CD4-positive, CD25-positive, alpha-beta regulatory T cell (primary cell): ENCODE data around the gene CNN2. TPM values are rescaled to one million over a fixed set of nuclear protein-coding genes. Genes with fewer than 3 reads are reported as not detected.

Source experiments
- ATAC-seq, 2 donors: fragments of 150-1000 bp; cut with Tn5 transposase; one replicate each; pipeline ENCODE4 v1.10.0; 2021; ENCODE audit warnings: low read depth in 2 of 2, moderate number of reproducible peaks in 2 of 2, moderate library complexity in 1 of 2
- DNase-seq, 3 donors: peaks; one replicate each; pipeline versions ENCODE4 v3.0.0 to v3.0.0-alpha.2; 2012 to 2022; ENCODE audit warnings: mixed read lengths in 1 of 3
- H3K27ac ChIP-seq: one replicate; pipeline ENCODE4 v1.7.0; 2013; ENCODE audit warnings: mild to moderate bottlenecking, low read length; ENCODE audit not compliant: insufficient read depth, poor library complexity, severe bottlenecking
- H3K27me3 ChIP-seq: one replicate; pipeline ENCODE4 v1.7.0; 2013; ENCODE audit warnings: low read length; ENCODE audit not compliant: control insufficient read depth, insufficient read depth
- H3K36me3 ChIP-seq: one replicate; pipeline ENCODE4 v1.7.0; 2013; ENCODE audit warnings: mild to moderate bottlenecking, low read length, moderate library complexity; ENCODE audit not compliant: control insufficient read depth, insufficient read depth
- H3K4me1 ChIP-seq: 2 replicates; pipeline ENCODE4 v1.7.0; 2013; ENCODE audit warnings: mild to moderate bottlenecking, low read length; ENCODE audit not compliant: insufficient read depth, control insufficient read depth, poor library complexity, severe bottlenecking
- H3K4me3 ChIP-seq: one replicate; pipeline ENCODE4 v1.7.0; 2013; ENCODE audit warnings: low read depth, mild to moderate bottlenecking, low read length, moderate library complexity
- H3K9me3 ChIP-seq, 2 experiments: 1 replicate in 1 of 2; 2 replicates in 1 of 2; pipeline ENCODE4 v1.7.0; 2013; ENCODE audit warnings: low read length in 2 of 2, mild to moderate bottlenecking in 1 of 2, moderate library complexity in 1 of 2; ENCODE audit not compliant: control insufficient read depth in 2 of 2
- H3K27ac Mint-ChIP-seq, 3 donors: one replicate each; pipeline ENCODE4 v1.8.0; 2020 to 2022; ENCODE audit warnings: mild to moderate bottlenecking in 3 of 3, mixed read lengths in 3 of 3, moderate library complexity in 2 of 3
- H3K27me3 Mint-ChIP-seq: one replicate; pipeline ENCODE4 v1.8.0; 2022; ENCODE audit warnings: mild to moderate bottlenecking, mixed read lengths
- H3K36me3 Mint-ChIP-seq: one replicate; pipeline ENCODE4 v1.8.0; 2020; ENCODE audit warnings: mixed read lengths
- H3K4me1 Mint-ChIP-seq, 4 donors: one replicate each; pipeline ENCODE4 v1.8.0; 2020 to 2022; ENCODE audit warnings: mixed read lengths in 4 of 4, mild to moderate bottlenecking in 1 of 4
- H3K4me3 Mint-ChIP-seq, 4 donors: one replicate each; pipeline ENCODE4 v1.8.0; 2020 to 2022; ENCODE audit warnings: mild to moderate bottlenecking in 4 of 4, mixed read lengths in 4 of 4, moderate library complexity in 3 of 4
- H3K9me3 Mint-ChIP-seq, 7 donors: one replicate each; pipeline ENCODE4 v1.8.0; 2020 to 2022; ENCODE audit warnings: mixed read lengths in 7 of 7, mild to moderate bottlenecking in 3 of 7, moderate library complexity in 2 of 7
- polyA plus RNA-seq, 4 donors: library from polyadenylated mRNA; unstranded; fragments of 300-500 nt; fragmentation: Illumina TruSeq; gene quantifications; one replicate each; pipeline ENCODE4 v1.2.3, GENCODE V29; 2021
- total RNA-seq: library from RNA; stranded (reverse); gene quantifications from one replicate; pipeline ENCODE4 v1.2.3, GENCODE V29; 2022

CNN2 gene
- total and polyA plus RNA-seq, 5 donors from 2014 or later: 378 to 426 (median 397) TPM

GRCh38 chr19:1040476-1041271, 14.3 kb downstream of the CNN2 start:
- Mint-ChIP-seq H3K4me1 (peaks cover 5 to 59% (median 28%) of the 10 kb centered on the region in 4 donors), H3K36me3 (peaks cover 18% of the 10 kb centered on the region), H3K9me3 (peaks cover 0 to 2% (median 0%) of the 10 kb centered on the region in 7 donors), H3K4me3 (peak overlapping the region; percentile 92 to 99 (median 98)), H3K27me3 (no peaks in the 10 kb centered on the region), H3K27ac (peak overlapping the region; percentile 90 to 95 (median 93))
- ATAC-seq (peak; percentile 59 to 66), DNase-seq (peak; percentile 85 to 96 (median 86))
- Histone ChIP-seq H3K4me1 (peaks cover 45% of the 10 kb centered on the region), H3K27me3 (no peaks in the 10 kb centered on the region), H3K36me3 (peaks cover 23% of the 10 kb centered on the region), H3K4me3 (peak overlapping the region; percentile 85), H3K9me3 (no peaks in the 10 kb centered on the region), H3K27ac (peak overlapping the region; percentile 74)

- Mint-ChIP-seq H3K4me1 (peaks cover 5 to 54% (median 28%) of the 10 kb centered on the region in 4 donors), H3K27ac (peak overlapping the region in 1 of 3 donors; percentile 93), H3K4me3 (peak overlapping the region; percentile 92 to 99 (median 98)), H3K9me3 (peaks cover 0 to 2% (median 0%) of the 10 kb centered on the region in 7 donors), H3K27me3 (no peaks in the 10 kb centered on the region), H3K36me3 (peaks cover 18% of the 10 kb centered on the region)
- Histone ChIP-seq H3K36me3 (peaks cover 18% of the 10 kb centered on the region), H3K4me3 (peak overlapping the region; percentile 85), H3K4me1 (peaks cover 45% of the 10 kb centered on the region), H3K27ac (peak overlapping the region; percentile 16), H3K27me3 (no peaks in the 10 kb centered on the region), H3K9me3 (no peaks in the 10 kb centered on the region)
- DNase-seq: no peak
- no peak for ATAC-seq
Observed at GRCh38 chr19:1041272-1041834, 14.9 kb downstream of the CNN2 start.

GRCh38 chr19:1041835-1042685, 15.7 kb downstream of the CNN2 start:
- Mint-ChIP-seq H3K4me3 (peak overlapping the region in 3 of 4 donors; percentile 31 to 98 (median 54)), H3K36me3 (peaks cover 18% of the 10 kb centered on the region), H3K27me3 (no peaks in the 10 kb centered on the region), H3K4me1 (peaks cover 5 to 48% (median 27%) of the 10 kb centered on the region in 4 donors), H3K27ac (peak overlapping the region in 1 of 3 donors; percentile 20), H3K9me3 (peaks cover 0 to 2% (median 0%) of the 10 kb centered on the region in 7 donors)
- no peak overlapping the region for H3K4me3 ChIP-seq
- no peaks in the 10 kb centered on the region for H3K9me3 ChIP-seq
- DNase-seq (no peak), ATAC-seq (no peak)
- H3K4me1 ChIP-seq: peaks cover 47% of the 10 kb centered on the region
- peaks cover 12% of the 10 kb centered on the region for H3K36me3 ChIP-seq
- H3K27me3 ChIP-seq: no peaks in the 10 kb centered on the region
- no peak overlapping the region for H3K27ac ChIP-seq

- H3K4me1 ChIP-seq: peaks cover 44% of the 10 kb centered on the region
- H3K27ac ChIP-seq: no peak overlapping the region
- H3K4me3 ChIP-seq: no peak overlapping the region
- peaks cover 7% of the 10 kb centered on the region for H3K36me3 ChIP-seq
- H3K27me3 ChIP-seq: no peaks in the 10 kb centered on the region
- H3K9me3 Mint-ChIP-seq: peaks cover 0 to 2% (median 0%) of the 10 kb centered on the region in 7 donors
- peak overlapping the region in 2 of 4 donors; percentile 26 to 31 for H3K4me3 Mint-ChIP-seq
- no peak for DNase-seq
- H3K27ac Mint-ChIP-seq: peak overlapping the region in 1 of 3 donors; percentile 20
- ATAC-seq: no peak
- H3K36me3 Mint-ChIP-seq: peaks cover 13% of the 10 kb centered on the region
- H3K27me3 Mint-ChIP-seq: no peaks in the 10 kb centered on the region
- no peaks in the 10 kb centered on the region for H3K9me3 ChIP-seq
- H3K4me1 Mint-ChIP-seq: peaks cover 5 to 41% (median 22%) of the 10 kb centered on the region in 4 donors
Observed at GRCh38 chr19:1042689-1043511, 16.5 kb downstream of the CNN2 start.

GRCh38 chr19:1045247-1045603, 18.8 kb downstream of the CNN2 start:
- H3K27me3 ChIP-seq: no peaks in the 10 kb centered on the region
- peak overlapping the region in 2 of 4 donors; percentile 36 to 76 for H3K4me3 Mint-ChIP-seq
- no peak overlapping the region for H3K27ac ChIP-seq
- H3K9me3 ChIP-seq: no peaks in the 10 kb centered on the region
- H3K36me3 Mint-ChIP-seq: peaks cover 3% of the 10 kb centered on the region
- peaks cover 0 to 2% (median 0%) of the 10 kb centered on the region in 7 donors for H3K9me3 Mint-ChIP-seq
- ATAC-seq (peak; percentile 45 to 60), DNase-seq (peak; percentile 61 to 73 (median 68))
- H3K27me3 Mint-ChIP-seq: no peaks in the 10 kb centered on the region
- H3K36me3 ChIP-seq: peaks cover 7% of the 10 kb centered on the region
- peaks cover 2 to 20% (median 10%) of the 10 kb centered on the region in 4 donors for H3K4me1 Mint-ChIP-seq
- H3K27ac Mint-ChIP-seq: no peak overlapping the region
- H3K4me3 ChIP-seq: no peak overlapping the region
- H3K4me1 ChIP-seq: peaks cover 24% of the 10 kb centered on the region

GRCh38 chr19:1046117-1046626, 19.8 kb downstream of the CNN2 start:
- peak overlapping the region in 1 of 3 donors; percentile 26 for H3K27ac Mint-ChIP-seq
- H3K9me3 ChIP-seq: no peaks in the 10 kb centered on the region
- H3K4me1 ChIP-seq: peaks cover 14% of the 10 kb centered on the region
- ATAC-seq (no peak), DNase-seq (no peak)
- peaks cover 0 to 2% (median 0%) of the 10 kb centered on the region in 7 donors for H3K9me3 Mint-ChIP-seq
- no peak overlapping the region for H3K4me3 ChIP-seq
- H3K36me3 Mint-ChIP-seq: peaks cover 3% of the 10 kb centered on the region
- H3K4me3 Mint-ChIP-seq: no peak overlapping the region
- peaks cover 0 to 14% (median 7%) of the 10 kb centered on the region in 4 donors for H3K4me1 Mint-ChIP-seq
- no peaks in the 10 kb centered on the region for H3K27me3 Mint-ChIP-seq
- H3K27ac ChIP-seq: no peak overlapping the region
- no peaks in the 10 kb centered on the region for H3K27me3 ChIP-seq
- H3K36me3 ChIP-seq: peaks cover 7% of the 10 kb centered on the region
